GM12864 (cell line): ENCODE results near the gene ENPEP.

Experiments used
- DNase-seq: peaks from one replicate; pipeline ENCODE4 v3.0.0-alpha.2; 2011; ENCODE audit warnings: low read depth
- H3K4me3 ChIP-seq: 2 replicates; pipeline ENCODE4 v1.5.1; 2011; ENCODE audit warnings: mild to moderate bottlenecking, low read depth, low read length, control low read depth
- TF ChIP-seq, protein P1 (sequence below): IDR thresholded peaks from 2 replicates; pipeline ENCODE4 v1.5.1; 2011; ENCODE audit warnings: low read depth, mild to moderate bottlenecking, moderate library complexity, low read length, control low read depth, inconsistent platforms; ENCODE audit errors: missing control alignments

The ENPEP gene

DNA sequence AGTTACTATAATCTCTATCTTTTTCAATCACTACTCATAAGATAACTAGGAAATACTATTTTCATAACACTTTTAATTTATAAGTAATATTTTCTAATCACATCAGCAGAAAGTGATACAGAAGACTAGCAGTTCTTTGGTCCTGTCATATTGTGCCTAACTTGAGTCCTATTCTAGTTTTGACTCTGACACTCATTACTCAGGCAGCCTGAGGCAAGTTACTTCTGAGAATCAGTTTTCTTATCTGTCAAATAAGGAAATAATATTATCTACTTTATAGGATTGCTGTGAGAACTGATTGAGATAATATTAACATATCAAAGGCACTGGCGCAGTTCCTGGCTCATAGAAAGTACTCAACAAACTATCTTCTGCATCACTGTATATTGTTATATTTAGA lies 129.1 kb downstream of the ENPEP start:
- no peak overlapping the region for H3K4me3 ChIP-seq
- no peak for DNase-seq
- TF ChIP-seq, protein P1, sequence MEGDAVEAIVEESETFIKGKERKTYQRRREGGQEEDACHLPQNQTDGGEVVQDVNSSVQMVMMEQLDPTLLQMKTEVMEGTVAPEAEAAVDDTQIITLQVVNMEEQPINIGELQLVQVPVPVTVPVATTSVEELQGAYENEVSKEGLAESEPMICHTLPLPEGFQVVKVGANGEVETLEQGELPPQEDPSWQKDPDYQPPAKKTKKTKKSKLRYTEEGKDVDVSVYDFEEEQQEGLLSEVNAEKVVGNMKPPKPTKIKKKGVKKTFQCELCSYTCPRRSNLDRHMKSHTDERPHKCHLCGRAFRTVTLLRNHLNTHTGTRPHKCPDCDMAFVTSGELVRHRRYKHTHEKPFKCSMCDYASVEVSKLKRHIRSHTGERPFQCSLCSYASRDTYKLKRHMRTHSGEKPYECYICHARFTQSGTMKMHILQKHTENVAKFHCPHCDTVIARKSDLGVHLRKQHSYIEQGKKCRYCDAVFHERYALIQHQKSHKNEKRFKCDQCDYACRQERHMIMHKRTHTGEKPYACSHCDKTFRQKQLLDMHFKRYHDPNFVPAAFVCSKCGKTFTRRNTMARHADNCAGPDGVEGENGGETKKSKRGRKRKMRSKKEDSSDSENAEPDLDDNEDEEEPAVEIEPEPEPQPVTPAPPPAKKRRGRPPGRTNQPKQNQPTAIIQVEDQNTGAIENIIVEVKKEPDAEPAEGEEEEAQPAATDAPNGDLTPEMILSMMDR = no peak

DNA sequence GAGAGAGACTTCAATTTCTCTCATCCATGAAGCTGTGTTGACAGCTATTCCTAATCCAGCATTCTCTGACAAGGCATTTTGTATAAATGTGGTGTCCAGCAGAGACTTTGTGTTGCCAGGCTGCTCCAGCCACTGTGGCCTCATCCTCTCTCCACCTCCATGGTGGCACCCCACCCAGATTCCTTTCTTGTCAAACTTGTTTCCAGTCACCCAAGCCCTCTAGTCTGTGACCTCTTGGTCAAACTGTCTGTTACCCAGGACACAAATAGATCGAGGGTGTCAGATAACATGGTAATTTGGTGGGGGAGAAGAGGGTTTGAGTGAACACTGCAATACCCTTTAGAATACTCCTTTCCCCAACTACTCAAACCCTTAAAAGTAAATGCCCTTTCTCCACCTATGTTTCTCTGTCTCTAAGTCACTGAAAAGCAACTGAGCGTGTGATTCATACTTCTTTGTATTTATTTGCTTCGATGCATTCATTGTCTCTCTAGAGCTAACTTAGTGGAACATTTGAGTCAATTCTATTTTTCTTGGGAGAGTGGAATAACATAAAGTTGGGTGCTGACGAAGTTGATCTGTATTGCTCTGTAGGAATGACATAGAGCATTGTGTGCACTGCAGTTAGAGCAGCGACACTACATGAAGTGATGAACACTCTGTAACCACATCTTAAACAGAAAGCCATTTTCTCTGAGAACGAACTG lies 133.2 kb downstream of the ENPEP start:
- no peak for DNase-seq
- no peak overlapping the region for H3K4me3 ChIP-seq
- TF ChIP-seq, protein P1 = no peak

DNA sequence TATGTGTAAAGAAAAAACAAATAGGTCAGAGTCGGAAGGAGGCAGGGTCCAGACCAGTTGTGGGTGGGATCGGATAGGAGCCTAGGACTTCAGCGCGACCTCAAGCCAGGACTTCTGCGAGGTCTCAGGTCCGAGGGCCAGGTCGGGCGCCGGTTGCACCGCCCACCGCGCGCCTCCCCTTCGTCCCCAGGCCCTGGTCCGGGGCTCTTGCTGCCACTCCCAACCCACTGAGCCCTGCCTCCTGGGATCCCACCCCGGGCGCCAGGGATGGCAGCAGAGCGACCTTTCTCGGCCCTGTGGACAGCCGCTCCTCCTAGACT lies 134.6 kb downstream of the ENPEP start:
- DNase-seq = no peak
- TF ChIP-seq, protein P1 = no peak
- no peak overlapping the region for H3K4me3 ChIP-seq

DNA sequence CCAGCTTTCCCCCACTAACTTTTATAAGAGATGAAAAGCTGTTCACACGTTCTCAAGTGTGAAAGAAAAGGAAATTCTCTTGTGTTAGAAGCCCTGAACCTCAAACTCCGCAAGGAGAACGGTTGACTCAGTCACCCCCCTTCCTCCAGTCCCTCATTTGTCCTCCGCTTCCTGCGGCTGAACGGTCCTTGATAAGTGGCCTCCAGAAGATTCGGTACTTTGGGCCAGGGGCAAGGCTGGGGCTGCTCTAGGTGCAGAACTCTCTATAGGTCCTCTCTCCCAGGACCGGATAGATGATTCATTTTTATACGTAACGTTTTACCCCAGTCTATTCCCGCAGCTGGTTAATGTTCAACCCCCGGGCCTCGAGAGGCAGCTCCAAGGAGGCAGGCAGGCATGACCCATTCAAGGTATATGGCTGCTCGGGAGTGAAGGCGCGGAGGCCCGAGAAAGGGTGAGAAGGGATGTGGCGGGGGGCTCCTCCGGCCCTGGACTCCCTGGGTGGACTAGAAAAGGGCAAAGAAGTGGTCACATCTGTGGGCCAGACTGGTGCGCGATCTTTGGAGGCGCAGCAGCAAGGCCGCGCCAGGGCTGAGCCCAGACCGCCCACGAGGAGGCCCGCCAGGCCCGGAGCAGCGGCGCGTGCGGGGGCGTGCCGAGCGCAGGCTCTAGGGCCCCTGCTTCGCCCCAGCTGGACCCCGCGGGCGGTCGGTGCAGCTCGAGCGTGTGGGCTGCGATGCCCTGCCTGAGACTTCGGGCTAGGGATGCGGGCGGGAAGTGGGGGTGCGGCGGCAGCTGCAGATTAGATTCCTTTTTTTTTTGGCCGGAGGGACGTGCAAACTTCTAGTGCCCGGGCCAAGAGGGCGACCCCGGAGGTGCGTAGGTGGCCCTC lies 135.2 kb downstream of the ENPEP start:
- DNase-seq = no peak
- TF ChIP-seq, protein P1 = no peak
- H3K4me3 ChIP-seq = no peak overlapping the region

DNA sequence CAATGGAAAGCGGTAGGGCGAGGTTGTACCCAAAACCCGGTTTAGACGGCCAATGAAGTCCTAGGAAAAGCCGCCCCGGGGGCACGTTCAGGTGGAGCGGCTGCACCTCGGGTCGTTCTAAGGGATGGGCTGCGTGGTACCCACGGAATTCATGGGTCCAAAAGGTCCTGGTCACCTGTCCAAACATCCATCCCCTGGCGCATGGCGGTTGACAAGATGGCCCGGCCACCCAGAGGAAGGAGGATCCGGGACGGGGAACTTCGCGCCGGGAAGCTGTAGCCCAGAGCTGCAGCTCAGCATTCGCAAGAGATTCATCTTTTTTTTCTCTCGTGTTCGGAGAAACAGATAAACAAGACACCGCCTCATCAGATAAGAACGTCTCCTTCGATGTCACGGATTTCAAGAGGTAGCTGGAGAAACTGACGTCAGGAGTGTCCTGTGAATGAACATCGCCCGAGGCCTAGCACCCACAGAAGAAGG lies 136.1 kb downstream of the ENPEP start:
- TF ChIP-seq, protein P1 = no peak
- H3K4me3 ChIP-seq = no peak overlapping the region
- DNase-seq = no peak

DNA sequence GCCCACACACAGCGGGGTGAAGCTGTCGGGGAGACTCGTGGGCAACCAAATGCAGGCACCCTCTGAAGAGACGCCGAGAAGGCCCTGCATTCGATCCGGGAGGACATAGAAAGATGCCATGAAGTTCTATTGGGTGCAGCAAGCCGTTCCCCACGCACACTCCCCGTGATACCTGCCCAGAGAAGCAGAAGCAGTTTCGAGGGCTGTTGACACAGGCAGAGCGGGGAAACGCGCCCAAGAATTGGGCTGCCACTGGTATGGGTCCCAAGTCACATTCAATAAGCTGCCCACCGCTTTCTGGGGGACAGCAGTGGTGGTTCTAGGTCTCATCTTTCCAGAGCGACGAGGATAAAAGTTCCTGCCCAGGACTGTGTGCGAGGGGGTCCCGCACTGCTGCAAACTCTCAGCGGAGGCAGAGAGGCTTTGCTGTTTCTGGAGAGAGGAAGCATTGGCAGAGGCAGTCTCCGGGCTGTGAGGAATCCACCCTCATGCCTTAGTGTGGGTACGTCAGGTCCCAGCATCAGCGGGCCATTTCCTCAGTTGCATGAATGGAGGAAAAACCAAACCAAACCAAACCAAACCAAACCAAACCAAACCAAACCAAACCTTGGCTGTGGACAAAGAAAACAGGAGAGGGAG lies 136.8 kb downstream of the ENPEP start:
- DNase-seq = no peak
- TF ChIP-seq, protein P1 = no peak
- no peak overlapping the region for H3K4me3 ChIP-seq
